Measurements from ENCODE around the gene EYA4.
A peak's percentile ranks its signal among the peaks of the same experiment; 100 is the strongest.

Gene EYA4

GRCh38 chr6:133242637-133243585 is 1.8 kb downstream of the EYA4 start (continued):
- TF ChIP-seq, protein P1, sequence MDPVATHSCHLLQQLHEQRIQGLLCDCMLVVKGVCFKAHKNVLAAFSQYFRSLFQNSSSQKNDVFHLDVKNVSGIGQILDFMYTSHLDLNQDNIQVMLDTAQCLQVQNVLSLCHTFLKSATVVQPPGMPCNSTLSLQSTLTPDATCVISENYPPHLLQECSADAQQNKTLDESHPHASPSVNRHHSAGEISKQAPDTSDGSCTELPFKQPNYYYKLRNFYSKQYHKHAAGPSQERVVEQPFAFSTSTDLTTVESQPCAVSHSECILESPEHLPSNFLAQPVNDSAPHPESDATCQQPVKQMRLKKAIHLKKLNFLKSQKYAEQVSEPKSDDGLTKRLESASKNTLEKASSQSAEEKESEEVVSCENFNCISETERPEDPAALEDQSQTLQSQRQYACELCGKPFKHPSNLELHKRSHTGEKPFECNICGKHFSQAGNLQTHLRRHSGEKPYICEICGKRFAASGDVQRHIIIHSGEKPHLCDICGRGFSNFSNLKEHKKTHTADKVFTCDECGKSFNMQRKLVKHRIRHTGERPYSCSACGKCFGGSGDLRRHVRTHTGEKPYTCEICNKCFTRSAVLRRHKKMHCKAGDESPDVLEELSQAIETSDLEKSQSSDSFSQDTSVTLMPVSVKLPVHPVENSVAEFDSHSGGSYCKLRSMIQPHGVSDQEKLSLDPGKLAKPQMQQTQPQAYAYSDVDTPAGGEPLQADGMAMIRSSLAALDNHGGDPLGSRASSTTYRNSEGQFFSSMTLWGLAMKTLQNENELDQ (tag by site-specific recombination; IDR thresholded peaks at IDR 0.05; ENCODE audit: low read depth) = no peak
- TF ChIP-seq CTCF (tag by site-specific recombination; IDR thresholded peaks at IDR 0.05) (no peak), KLF7 (tag by site-specific recombination; IDR thresholded peaks at IDR 0.05; ENCODE audit: borderline replicate concordance) (no peak), ZNF707 (tag by site-specific recombination; IDR thresholded peaks at IDR 0.05) (no peak), ZSCAN16 (tag by site-specific recombination; IDR thresholded peaks at IDR 0.05) (no peak), ZNF473 (tag by site-specific recombination; IDR thresholded peaks at IDR 0.05) (no peak), ZBTB17 (tag by site-specific recombination; IDR thresholded peaks at IDR 0.05) (peak; percentile 63; the same call in 1 of the 2 replicates), IKZF3 (tag by site-specific recombination; IDR thresholded peaks at IDR 0.05) (peak; percentile 65), KLF8 (tag by site-specific recombination; IDR thresholded peaks at IDR 0.05) (no peak), ZNF701 (tag by site-specific recombination; IDR thresholded peaks at IDR 0.05) (no peak), ZNF510 (tag by site-specific recombination; IDR thresholded peaks at IDR 0.05; ENCODE audit: insufficient replicate concordance) (no peak), ZNF112 (tag by site-specific recombination; IDR thresholded peaks at IDR 0.05) (no peak), ZNF239 (tag by site-specific recombination; IDR thresholded peaks at IDR 0.05) (no peak), ZSCAN30 (tag by site-specific recombination; IDR thresholded peaks at IDR 0.05) (no peak), ZSCAN23 (tag by site-specific recombination; IDR thresholded peaks at IDR 0.05) (no peak), ZNF274 (IDR thresholded peaks at IDR 0.05; ENCODE audit: low read length) (no peak), ZNF274 (tag by site-specific recombination; IDR thresholded peaks at IDR 0.05; ENCODE audit: borderline replicate concordance) (no peak), BCL6B (tag by site-specific recombination; IDR thresholded peaks at IDR 0.05) (no peak), ZNF324 (tag by site-specific recombination; IDR thresholded peaks at IDR 0.05) (no peak), ZNF19 (tag by site-specific recombination; IDR thresholded peaks at IDR 0.05; ENCODE audit: low read depth) (no peak), ZNF571 (tag by site-specific recombination; IDR thresholded peaks at IDR 0.05) (no peak), ZNF488 (tag by site-specific recombination; IDR thresholded peaks at IDR 0.05) (no peak), ZNF596 (tag by site-specific recombination; IDR thresholded peaks at IDR 0.05) (no peak), MZF1 (tag by site-specific recombination; IDR thresholded peaks at IDR 0.05; ENCODE audit: borderline replicate concordance) (no peak; the same call in 1 of the 2 replicates)
- TF ChIP-seq, protein P2, sequence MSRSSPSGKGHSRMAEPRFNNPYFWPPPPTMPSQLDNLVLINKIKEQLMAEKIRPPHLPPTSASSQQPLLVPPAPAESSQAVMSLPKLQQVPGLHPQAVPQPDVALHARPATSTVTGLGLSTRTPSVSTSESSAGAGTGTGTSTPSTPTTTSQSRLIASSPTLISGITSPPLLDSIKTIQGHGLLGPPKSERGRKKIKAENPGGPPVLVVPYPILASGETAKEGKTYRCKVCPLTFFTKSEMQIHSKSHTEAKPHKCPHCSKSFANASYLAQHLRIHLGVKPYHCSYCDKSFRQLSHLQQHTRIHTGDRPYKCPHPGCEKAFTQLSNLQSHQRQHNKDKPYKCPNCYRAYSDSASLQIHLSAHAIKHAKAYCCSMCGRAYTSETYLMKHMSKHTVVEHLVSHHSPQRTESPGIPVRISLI (tag by site-specific recombination; IDR thresholded peaks at IDR 0.05) = no peak
- TF ChIP-seq, protein P3, sequence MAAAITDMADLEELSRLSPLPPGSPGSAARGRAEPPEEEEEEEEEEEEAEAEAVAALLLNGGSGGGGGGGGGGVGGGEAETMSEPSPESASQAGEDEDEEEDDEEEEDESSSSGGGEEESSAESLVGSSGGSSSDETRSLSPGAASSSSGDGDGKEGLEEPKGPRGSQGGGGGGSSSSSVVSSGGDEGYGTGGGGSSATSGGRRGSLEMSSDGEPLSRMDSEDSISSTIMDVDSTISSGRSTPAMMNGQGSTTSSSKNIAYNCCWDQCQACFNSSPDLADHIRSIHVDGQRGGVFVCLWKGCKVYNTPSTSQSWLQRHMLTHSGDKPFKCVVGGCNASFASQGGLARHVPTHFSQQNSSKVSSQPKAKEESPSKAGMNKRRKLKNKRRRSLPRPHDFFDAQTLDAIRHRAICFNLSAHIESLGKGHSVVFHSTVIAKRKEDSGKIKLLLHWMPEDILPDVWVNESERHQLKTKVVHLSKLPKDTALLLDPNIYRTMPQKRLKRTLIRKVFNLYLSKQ (tag by site-specific recombination; IDR thresholded peaks at IDR 0.05; ENCODE audit: borderline replicate concordance) = no peak
